Bronchial epithelial cell (primary cell): Measurements from ENCODE around the gene SLC2A9. TPM values are rescaled to one million over a fixed set of nuclear protein-coding genes. Genes with fewer than 3 reads are reported as not detected.

Experiments
- DNase-seq: peaks from one replicate; pipeline ENCODE4 v3.0.0-alpha.2; 2010; ENCODE audit warnings: low read depth
- FAIRE-seq: peaks from 2 replicates; lab custom pipeline; 2011; peaks lifted over from hg19 to GRCh38; lab: Jason Lieb, UNC
- H3K27me3 ChIP-seq: 2 replicates; pipeline ENCODE4 v1.5.1; 2011; ENCODE audit warnings: low read length; ENCODE audit not compliant: control insufficient read depth, insufficient read depth
- H3K36me3 ChIP-seq: 2 replicates; pipeline ENCODE4 v1.5.1; 2011; ENCODE audit warnings: low read length; ENCODE audit not compliant: control insufficient read depth, insufficient read depth
- H3K4me3 ChIP-seq: 2 replicates; pipeline ENCODE4 v1.5.1; 2011; ENCODE audit warnings: mild to moderate bottlenecking, low read depth, low read length, control low read depth
- total RNA-seq: library from RNA; depleted of rRNA; stranded (reverse); fragments of >200 nt; gene quantifications from 2 replicates; pipeline ENCODE4 v1.2.1, GENCODE V29; 2014
- TF ChIP-seq, protein P1 (sequence below): IDR thresholded peaks from 2 replicates; pipeline ENCODE4 v1.5.1; 2011; ENCODE audit warnings: mild to moderate bottlenecking, moderate library complexity, low read length, control low read depth, inconsistent platforms; ENCODE audit not compliant: insufficient read depth, severe bottlenecking

SLC2A9 gene
- total RNA-seq, 1 donor from 2014 or later = 29.7 TPM

DNA sequence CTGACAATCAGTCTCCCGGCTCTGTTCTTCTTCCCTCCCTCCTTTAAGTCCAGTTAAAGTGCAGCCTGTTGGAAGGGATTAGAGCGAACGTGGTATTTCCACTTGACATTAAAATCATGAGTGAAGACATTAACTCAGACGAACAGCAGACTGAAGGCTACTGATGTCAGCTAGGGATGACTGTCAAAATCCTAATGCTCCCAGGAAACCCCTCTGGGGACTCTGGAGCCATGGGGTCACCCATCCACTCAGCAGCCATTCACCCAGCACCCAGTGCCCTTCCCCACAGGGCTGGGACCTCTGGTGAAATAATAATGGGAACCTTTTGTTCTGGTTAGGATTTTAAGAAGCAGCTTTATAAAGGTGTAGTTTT lies 126.0 kb downstream of the SLC2A9 start:
- no peaks in the 10 kb centered on the region for H3K27me3 ChIP-seq
- TF ChIP-seq, protein P1, sequence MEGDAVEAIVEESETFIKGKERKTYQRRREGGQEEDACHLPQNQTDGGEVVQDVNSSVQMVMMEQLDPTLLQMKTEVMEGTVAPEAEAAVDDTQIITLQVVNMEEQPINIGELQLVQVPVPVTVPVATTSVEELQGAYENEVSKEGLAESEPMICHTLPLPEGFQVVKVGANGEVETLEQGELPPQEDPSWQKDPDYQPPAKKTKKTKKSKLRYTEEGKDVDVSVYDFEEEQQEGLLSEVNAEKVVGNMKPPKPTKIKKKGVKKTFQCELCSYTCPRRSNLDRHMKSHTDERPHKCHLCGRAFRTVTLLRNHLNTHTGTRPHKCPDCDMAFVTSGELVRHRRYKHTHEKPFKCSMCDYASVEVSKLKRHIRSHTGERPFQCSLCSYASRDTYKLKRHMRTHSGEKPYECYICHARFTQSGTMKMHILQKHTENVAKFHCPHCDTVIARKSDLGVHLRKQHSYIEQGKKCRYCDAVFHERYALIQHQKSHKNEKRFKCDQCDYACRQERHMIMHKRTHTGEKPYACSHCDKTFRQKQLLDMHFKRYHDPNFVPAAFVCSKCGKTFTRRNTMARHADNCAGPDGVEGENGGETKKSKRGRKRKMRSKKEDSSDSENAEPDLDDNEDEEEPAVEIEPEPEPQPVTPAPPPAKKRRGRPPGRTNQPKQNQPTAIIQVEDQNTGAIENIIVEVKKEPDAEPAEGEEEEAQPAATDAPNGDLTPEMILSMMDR = no peak
- H3K36me3 ChIP-seq = peaks cover 6% of the 10 kb centered on the region
- DNase-seq (no peak), FAIRE-seq (no peak)
- H3K4me3 ChIP-seq = no peak overlapping the region

DNA sequence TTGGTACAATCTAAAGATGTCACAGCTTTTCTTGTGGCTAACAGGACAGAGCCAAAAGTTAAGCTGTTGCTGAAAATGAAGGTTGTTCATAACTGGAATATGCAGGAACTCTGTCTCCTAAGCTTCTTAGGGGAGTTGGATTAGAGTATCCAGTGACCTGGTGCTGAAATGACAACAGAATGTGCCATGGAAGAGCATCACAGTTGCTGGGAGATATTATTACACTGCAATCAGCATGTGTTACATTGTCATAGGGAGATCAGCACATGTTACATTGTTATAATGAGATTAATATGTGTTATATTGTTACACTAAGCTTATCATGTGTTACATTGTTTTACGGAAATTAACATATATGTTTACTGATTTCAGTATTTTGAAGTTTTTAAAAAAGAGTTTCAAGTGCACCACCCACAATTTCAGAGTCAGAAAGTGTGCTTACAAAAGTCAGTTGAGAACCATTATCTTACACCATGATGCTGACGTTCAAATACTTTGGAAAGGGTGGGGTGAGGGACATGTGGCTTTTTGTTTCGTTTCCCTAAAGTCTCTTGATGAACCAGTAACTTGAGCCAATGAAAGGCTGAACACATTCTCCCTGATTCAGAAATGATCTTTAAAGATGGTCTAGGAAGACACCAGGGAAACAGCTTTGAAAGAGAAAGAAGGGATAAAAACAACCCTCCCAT lies 126.5 kb downstream of the SLC2A9 start:
- Histone ChIP-seq H3K36me3 (peaks cover 6% of the 10 kb centered on the region), H3K27me3 (no peaks in the 10 kb centered on the region), H3K4me3 (no peak overlapping the region)
- TF ChIP-seq, protein P1 = no peak
- FAIRE-seq (no peak), DNase-seq (no peak)

DNA sequence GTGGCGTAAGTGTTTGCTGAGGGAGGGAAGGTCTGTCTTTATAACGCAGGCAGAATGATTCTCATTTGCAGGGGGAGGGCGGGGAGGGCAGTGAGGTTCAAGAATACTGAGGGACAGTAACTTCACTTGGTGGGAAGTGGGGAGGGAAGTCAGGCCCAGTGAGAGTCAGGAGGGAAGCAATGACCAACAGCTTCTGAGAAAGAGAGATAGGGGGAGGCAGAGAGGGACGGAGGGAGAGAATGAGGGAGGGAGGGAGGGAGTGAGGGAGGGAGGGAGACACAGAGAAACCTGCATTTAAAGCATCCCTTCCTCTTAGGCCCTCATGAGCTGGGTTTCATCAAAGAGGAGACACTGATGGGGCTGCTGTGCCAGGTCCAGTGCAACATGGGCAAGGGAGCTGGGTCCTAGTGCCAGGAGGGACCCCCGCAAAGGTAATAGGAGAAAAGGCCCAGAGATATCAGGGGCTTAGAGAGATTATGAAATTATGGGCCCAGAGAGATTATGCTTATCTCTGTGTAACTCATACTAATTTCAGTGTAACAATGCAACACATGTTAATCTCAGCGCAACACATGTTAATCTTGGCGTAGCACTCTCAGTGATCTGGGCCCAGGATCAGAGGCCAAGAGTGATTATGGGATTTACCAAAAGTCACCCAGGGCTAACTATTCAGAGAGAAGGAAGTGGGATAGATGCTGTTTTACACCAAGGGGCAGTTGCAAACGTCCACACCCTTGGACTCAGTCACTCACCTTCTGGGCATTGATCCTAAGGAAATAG lies 127.8 kb downstream of the SLC2A9 start:
- DNase-seq (no peak), FAIRE-seq (no peak)
- Histone ChIP-seq H3K36me3 (peaks cover 7% of the 10 kb centered on the region), H3K4me3 (no peak overlapping the region), H3K27me3 (no peaks in the 10 kb centered on the region)
- TF ChIP-seq, protein P1 = no peak

DNA sequence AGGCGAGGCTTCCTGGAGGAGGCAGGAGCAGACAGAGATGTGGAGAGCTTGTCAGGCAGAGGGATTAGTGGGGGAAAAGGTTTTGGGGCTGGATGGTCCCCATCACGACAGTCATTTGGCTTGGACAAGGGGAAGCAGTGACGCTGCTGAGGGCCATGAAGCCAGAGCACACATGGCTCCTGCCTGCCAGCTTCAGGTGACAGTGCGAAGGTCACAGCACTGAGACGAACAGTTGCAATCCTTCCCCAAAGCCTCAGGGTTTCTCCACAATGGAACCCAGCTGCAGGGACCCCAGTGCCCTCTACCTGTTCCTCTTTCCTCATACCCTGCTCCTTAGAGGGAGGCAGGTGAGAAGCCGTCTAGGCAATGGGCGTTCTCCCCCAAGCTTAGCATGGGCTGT lies 129.6 kb downstream of the SLC2A9 start:
- peaks cover 13% of the 10 kb centered on the region for H3K36me3 ChIP-seq
- TF ChIP-seq, protein P1 = no peak
- no peaks in the 10 kb centered on the region for H3K27me3 ChIP-seq
- FAIRE-seq (no peak), DNase-seq (no peak)
- H3K4me3 ChIP-seq = no peak overlapping the region

DNA sequence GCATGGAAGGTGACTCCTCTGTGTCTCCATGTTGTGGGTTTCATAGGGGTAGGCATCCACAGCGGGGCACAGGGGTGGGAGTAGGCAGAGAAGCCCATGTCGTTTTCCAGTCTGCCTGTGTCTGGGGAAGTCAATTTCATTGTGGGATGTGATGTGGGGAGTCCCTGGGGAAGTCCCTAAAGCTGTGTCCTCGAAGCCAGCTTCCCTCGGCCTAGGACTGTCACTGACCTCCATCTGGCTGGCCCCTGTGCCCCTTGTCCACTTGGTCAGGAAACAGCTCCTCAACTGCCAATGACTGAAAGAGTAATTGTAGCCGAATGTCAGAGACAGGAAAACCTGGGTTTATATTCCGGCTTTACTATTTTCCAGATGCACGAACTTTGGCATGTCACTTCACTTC lies 130.2 kb downstream of the SLC2A9 start:
- Histone ChIP-seq H3K4me3 (no peak overlapping the region), H3K36me3 (peaks cover 16% of the 10 kb centered on the region), H3K27me3 (no peaks in the 10 kb centered on the region)
- FAIRE-seq (no peak), DNase-seq (no peak)
- TF ChIP-seq, protein P1 = no peak
